ENCODE measurements around the gene SHPK.
"Not testable (repeated sequence)": the region's sequence is repeated elsewhere in the genome, so short reads cannot be mapped to it uniquely, and the experiment has no call there.

The SHPK gene

DNA sequence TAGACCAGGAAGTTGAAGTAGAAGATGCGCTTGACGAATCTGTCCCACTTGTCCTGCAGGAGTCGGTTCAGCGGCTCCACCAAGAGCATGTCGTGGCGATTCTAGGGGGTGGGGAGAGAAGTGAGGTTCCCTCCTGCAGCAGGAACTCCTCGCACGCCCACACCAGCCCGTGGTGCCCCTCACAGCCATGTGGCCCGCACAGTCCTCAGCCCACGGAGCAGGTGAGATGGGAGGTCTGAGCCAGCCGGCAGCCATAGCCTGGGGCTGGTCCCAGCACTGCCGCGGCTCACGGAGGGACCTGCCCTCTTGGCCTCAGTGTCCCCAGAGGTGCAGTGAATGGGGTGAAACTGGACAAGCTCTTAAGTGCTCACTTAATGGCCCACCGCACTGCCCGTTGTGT, 50.2 kb downstream of the SHPK start:
- no peak for DNase-seq

- no peak for DNase-seq
Observed at GRCh38 chr17:3583456-3583855, 52.6 kb downstream of the SHPK start.

- no peak for DNase-seq
Observed at GRCh38 chr17:3582915-3583314, 53.1 kb downstream of the SHPK start.

- DNase-seq = not testable (repeated sequence)
Observed at GRCh38 chr17:3578667-3579066, 57.4 kb downstream of the SHPK start.

DNA sequence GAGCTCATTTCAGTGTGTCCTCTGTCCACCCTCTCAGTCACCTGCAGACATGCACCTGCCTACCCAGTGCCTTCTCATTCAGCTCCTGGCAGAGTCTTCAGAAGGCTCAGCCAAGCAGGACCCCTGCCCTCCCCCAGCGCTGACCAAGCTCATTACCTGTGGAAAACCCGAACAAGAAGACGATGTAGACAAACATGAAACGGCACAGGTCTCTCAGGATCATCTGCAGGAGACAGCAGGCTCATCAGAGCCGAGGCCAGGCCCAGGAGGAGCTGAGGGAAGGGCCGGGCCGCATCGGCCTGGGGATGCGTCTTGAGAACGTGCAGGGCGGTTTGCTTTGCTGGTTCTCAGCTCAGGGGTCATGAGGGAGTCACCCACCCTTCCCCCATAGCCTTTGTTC, 59.1 kb downstream of the SHPK start:
- no peak for DNase-seq

DNA sequence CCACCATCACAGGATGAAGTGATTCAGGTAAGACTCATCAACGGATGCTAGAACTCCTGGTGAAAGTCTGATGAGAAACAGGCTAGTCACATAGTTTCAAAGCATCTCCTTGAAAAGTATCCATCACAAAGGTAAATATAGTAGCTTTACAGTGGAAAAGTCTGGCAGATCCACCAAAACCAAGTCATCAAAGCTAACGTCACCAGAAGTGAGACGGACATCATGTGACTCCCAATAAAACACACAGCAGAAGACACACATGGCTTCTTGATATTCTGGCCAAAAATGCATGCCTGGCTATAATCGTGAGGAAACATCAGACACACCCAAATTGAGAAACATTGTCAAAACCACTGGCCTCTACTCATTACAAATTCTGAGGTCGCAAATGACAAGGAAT, 60.5 kb downstream of the SHPK start:
- DNase-seq = no peak

GRCh38 chr17:3574231-3574630, 61.8 kb downstream of the SHPK start:
- no peak for DNase-seq

DNA sequence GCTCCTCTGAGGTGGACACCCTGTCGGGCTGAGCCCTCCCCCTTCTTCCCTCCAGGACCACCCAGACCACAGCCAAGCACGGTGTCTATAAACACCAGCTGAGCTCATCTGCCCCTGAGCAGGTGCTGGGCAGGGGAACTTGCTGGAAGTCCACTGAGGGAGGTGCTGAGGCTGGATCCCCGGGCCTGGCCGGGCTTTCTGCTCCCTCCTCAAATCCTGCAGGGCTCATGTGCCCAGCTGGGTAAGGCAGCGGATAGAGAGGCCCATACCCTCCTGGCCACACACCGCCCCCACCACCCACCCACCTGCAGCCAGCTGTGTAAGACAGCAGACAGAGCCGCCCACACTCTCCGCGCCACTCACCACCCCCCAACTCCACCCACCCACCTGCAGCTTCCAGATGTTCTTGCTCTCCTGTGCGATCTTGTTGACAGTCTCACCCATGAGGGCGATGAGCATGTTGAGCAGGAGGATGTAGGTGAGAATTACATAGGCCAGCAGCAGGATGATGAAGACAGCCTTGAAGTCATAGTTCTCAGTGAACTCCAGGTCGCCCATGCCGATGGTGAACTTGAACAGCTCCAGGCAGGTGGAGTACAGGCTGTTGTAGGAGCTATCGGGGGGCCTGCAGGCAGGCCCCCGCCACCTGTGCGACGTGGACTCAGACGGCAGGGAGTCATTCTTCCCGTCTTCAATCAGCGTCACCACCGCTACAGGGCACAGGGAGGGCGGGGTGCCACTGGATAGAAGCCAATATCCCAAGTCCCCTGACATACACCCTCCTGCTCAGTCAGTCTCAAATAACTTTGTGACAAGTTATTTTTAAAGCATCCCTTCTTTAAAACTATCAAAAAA, 62.6 kb downstream of the SHPK start:
- DNase-seq = no peak

GRCh38 chr17:3572231-3572630, 63.8 kb downstream of the SHPK start:
- DNase-seq = no peak

- no peak for DNase-seq
Observed at GRCh38 chr17:3571043-3571900, 64.8 kb downstream of the SHPK start.

- no peak for DNase-seq
Observed at GRCh38 chr17:3569534-3570137, 66.4 kb downstream of the SHPK start.

DNA sequence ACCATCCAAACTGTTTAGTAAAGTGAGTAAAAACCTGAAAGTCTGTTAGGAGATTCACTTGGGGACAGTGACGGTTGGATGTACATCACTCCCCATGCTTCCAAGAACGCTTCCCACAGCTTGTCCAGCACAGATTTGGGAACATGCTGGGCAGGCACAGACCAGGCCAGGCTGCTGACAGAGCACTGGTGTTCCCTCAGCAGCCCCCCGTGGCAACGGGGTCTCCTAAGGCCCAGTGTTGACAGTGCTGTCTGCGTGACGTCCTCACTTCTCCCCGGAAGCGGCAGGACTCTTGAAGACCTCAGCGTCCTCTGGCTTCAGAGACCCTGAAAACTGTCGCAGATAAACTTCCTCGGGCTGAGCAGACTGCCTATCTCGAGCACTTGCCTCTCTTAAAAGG, 69.5 kb downstream of the SHPK start:
- DNase-seq = no peak

- DNase-seq = no peak
Observed at GRCh38 chr17:3565143-3565542, 70.9 kb downstream of the SHPK start.

GRCh38 chr17:3564241-3564640, 71.8 kb downstream of the SHPK start:
- DNase-seq = not testable (repeated sequence)

DNA sequence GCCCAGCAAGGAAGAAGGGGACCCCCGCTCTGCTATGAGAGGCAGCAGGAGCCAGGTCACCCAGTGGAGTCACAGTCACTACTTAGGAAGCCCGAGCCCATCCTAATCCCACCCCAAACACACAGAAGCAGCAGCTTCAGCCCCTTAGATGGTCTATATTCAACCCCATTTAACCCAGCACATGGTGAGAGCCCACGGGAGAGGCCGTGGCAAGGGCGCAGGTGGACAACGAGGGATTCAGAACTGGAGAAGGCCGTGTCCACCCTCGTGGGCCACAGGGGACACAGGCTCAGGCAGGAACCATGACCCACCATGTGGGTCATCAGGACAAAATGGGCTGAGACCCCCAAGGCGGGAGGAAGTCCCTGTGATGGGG, 76.8 kb downstream of the SHPK start:
- DNase-seq = no peak

DNA sequence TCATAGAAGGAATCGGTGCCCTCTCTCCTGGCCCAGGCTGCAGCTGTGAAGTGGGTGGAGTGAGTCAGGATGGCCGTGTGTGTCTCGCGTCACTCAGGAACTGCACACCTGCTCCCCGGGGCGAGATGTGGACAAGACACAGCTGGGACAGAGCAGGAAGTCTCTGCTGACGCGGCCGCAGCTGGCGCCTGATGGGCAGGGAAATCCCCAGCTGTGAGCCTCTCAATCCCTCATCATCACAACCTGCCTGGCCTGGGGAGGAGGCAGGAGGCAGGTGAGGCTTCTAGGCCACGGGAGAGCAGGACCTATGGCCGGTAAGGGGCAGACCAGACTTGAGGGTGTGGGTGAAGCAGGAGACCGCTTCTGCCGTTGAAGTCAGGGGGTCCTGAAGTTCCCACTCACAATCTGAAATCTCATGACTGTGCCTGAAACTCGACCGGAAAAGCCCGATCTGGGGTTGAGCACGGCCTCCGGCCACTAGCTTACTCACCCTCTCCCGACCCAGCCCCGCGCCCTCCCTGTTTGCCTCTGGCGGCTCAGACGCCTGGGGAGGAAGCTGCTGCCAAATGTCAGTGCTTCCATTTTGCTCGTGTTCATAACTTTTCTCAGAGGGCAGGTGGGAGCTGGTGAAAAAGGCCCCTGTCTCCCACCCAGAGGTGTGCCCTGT, 77.3 kb downstream of the SHPK start:
- DNase-seq = peak; percentile 76

Measured in NCI-H146 (cell line).